Measurements from ENCODE around the gene LRP1-AS.

GRCh38 chr12:57162553-57163125, 15.2 kb upstream of the LRP1-AS start:
- TF ChIP-seq, protein P1, sequence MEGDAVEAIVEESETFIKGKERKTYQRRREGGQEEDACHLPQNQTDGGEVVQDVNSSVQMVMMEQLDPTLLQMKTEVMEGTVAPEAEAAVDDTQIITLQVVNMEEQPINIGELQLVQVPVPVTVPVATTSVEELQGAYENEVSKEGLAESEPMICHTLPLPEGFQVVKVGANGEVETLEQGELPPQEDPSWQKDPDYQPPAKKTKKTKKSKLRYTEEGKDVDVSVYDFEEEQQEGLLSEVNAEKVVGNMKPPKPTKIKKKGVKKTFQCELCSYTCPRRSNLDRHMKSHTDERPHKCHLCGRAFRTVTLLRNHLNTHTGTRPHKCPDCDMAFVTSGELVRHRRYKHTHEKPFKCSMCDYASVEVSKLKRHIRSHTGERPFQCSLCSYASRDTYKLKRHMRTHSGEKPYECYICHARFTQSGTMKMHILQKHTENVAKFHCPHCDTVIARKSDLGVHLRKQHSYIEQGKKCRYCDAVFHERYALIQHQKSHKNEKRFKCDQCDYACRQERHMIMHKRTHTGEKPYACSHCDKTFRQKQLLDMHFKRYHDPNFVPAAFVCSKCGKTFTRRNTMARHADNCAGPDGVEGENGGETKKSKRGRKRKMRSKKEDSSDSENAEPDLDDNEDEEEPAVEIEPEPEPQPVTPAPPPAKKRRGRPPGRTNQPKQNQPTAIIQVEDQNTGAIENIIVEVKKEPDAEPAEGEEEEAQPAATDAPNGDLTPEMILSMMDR (IDR thresholded peaks at IDR 0.05), result no peak
- TF ChIP-seq TCF7L2 (IDR thresholded peaks at IDR 0.05; ENCODE audit: low read depth, low read length), result no peak
- TF ChIP-seq POLR2AphosphoS5 (IDR thresholded peaks at IDR 0.05; ENCODE audit: low read depth, low read length), result no peak
- TF ChIP-seq, protein P2, sequence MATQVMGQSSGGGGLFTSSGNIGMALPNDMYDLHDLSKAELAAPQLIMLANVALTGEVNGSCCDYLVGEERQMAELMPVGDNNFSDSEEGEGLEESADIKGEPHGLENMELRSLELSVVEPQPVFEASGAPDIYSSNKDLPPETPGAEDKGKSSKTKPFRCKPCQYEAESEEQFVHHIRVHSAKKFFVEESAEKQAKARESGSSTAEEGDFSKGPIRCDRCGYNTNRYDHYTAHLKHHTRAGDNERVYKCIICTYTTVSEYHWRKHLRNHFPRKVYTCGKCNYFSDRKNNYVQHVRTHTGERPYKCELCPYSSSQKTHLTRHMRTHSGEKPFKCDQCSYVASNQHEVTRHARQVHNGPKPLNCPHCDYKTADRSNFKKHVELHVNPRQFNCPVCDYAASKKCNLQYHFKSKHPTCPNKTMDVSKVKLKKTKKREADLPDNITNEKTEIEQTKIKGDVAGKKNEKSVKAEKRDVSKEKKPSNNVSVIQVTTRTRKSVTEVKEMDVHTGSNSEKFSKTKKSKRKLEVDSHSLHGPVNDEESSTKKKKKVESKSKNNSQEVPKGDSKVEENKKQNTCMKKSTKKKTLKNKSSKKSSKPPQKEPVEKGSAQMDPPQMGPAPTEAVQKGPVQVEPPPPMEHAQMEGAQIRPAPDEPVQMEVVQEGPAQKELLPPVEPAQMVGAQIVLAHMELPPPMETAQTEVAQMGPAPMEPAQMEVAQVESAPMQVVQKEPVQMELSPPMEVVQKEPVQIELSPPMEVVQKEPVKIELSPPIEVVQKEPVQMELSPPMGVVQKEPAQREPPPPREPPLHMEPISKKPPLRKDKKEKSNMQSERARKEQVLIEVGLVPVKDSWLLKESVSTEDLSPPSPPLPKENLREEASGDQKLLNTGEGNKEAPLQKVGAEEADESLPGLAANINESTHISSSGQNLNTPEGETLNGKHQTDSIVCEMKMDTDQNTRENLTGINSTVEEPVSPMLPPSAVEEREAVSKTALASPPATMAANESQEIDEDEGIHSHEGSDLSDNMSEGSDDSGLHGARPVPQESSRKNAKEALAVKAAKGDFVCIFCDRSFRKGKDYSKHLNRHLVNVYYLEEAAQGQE (IDR thresholded peaks at IDR 0.05; ENCODE audit: insufficient read depth in 1 of 2, low read depth in 2 of 2, low read length in 1 of 2), result no peak
- no peak for TF ChIP-seq SIN3A (IDR thresholded peaks at IDR 0.05; ENCODE audit: borderline replicate concordance, insufficient read depth, low read depth, low read length)
